Stimulated activated CD4-positive, alpha-beta T cell treated with anti-CD3 and anti-CD28 coated beads, Interleukin-1b, Interleukin-23, amount 100 ng/mL, for 48 hours (primary cell): ENCODE results near the gene GALNT17.
"Not testable (repeated sequence)": the region's sequence is repeated elsewhere in the genome, so short reads cannot be mapped to it uniquely, and the experiment has no call there.

Experiments used
- DNase-seq: peaks from one replicate; pipeline ENCODE4 v3.0.0-alpha.2; 2020

GALNT17 gene

DNA sequence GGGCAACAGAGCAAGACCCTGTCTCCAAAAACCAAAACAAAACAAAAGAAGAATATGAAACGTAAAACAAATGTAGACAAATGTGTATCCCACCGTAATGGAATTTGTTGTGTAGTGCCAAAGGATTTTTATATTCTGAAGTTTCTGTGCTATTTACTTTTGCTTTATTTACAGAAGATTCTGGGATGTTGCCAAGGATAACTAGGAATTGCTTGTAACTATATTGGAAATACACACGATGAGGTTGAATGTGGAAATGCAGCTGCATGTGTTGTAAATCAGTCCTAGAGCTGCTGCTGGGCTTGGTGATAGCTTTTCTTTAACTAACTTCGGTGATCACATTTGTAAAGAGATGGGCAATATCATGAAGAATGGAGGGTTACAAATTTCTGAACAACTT is 39.5 kb downstream of the GALNT17 start:
- DNase-seq, result no peak

DNA sequence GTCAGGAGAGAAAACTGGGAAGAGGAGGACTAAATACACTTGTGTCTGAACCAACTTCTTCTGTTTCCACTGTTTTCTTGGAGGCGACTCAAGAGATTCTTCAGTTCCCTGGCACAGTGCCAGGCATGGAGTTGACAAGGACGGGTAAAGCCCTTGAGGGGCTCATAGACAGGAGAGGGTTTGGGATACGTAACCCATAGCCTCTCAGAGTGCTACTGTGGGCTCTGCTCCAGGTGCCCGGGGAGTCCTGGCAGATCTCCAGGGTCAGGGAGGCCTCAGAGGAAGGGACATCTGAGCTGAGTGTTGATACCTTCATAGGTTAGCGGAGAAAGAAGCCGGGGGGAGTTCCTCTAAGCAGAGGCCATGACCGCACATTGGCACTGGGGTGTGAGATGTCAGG is 42.0 kb downstream of the GALNT17 start:
- no peak for DNase-seq

DNA sequence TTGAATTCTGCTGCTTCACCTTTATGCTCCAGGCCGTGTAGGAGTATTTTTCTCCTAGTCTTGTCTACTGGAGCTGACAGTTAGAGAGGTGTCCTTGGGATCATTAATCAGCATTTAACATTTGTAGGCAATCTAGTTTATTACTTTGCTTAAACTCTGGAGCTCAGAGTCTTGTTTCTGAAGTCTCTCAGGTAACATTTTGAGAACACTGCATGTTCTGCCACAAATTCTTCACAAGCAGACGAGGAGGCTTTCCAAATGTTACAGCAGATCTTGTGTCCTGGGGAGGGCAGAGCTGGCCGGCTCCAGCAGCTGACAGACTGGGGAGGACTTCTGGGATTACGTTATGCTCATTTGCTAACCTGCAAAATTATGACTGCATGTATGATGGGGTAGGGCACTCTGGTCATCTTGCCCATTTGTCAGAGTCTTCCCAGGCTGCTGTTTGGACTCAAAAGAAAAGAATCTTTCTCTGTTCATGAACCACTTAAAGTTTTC is 50.5 kb downstream of the GALNT17 start:
- no peak for DNase-seq

DNA sequence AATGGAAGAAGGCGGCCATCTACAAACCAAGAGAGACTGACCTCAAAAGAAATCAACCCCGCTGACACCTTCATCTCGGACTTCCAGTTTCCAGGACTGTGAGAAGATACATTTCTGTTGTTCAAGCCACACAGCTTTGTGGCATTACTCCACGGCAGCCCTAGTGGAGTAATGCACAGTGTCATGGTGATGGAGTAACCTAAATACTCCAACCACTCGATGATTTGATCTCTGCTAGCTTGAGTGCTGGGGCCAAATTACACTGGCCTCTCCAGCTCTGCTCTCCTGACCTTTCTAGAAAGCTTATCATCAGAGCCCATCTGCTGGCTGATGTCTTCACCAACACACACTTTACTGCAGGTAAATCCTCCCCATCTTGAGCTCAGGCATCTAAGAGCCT is 52.2 kb downstream of the GALNT17 start:
- DNase-seq, result no peak

DNA sequence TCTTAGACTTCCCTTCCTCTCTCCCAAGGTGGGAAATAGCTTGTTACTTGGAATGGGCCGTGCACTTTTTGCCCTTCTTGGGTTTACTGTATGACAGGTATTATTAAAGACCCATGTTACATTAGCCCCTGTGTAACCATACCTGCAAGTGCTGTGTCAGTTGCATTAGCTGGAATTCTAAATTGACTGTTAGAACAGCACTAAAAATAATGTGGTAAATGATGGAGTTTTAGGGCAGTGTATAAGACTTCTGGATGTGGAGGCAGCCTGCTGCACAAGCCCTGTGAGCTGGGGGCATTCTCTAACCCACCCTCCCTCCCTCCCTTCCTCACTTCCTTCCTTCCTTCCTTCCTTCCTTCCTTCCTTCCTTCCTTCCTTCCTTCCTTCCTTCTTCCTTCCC is 52.7 kb downstream of the GALNT17 start:
- no peak for DNase-seq

DNA sequence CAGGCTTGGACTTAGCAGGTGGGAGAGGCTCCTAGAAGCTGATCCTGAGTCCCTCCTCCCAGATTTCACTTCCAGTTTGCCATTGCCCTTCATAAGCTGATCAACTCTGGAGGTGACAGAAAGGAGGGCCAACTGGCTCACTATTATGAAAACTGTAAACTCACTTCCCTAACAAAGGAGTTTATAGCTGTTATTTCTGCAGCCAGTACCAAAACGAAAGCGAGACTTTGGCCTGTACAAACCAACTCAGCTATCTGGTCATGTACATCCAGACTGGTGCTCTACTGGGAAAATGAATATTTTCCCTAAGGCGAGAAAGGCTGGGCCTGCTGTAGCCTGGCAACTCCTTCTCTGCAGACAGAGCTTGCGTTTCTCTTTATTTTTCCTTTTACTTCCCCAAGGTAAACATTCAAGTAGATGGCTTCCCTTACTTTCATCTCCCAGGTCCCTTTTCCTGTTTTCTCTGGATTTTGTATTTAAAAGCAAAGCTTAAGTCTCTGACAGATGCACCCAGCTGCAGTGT is 54.7 kb downstream of the GALNT17 start:
- no peak for DNase-seq

DNA sequence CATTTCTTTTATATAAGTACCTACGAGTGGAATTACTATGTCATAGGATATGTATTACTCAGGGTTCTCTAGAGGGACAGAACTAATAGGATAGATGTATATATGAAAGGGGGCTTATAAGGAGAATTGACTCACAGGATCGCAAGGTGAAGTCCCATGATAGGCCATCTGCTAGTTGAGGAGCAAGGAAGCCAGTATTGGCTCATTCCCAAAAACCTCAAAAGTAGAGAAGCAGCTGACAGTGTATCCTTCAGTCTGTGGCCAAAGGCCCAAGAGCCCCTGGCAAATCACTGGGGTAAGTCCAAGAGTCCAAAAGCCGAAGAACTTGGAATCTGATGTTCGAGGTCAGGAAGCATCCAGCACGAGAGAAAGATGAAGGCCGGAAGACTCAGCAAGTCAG is 59.8 kb downstream of the GALNT17 start:
- DNase-seq, result no peak

DNA sequence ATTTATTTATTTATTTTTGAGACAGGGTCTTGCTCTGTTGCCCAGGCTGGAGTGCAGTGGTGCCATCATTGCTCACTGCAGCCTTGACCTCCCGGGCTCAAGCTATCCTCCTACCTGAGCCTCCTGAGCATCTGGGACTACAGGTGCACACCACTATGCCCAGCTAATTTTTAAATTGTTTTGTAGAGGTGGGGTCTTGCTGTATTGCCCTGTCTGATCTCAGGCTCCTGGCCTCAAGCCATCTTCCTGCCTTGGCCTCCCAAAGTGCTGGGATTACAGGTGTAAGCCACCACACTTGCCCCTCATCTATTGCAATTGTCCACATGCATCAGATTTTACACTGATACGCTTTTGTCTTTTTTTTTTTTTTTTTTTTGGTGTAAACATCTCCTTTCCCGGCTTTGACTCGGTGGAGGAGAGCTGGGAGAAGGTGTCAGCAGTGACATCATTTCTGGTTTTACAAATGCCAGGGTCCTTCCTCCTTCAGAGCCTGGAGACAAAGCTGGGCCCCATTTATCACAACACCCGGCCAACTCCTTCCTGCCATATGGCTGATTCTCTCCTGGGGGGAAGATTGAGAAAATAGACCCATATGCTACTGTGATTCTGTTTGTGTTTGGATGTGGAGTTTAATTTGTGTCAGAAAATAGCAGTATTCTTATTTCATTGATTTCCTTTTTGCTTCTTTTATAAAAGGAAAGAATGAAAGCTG is 61.3 kb downstream of the GALNT17 start:
- no peak for DNase-seq

DNA sequence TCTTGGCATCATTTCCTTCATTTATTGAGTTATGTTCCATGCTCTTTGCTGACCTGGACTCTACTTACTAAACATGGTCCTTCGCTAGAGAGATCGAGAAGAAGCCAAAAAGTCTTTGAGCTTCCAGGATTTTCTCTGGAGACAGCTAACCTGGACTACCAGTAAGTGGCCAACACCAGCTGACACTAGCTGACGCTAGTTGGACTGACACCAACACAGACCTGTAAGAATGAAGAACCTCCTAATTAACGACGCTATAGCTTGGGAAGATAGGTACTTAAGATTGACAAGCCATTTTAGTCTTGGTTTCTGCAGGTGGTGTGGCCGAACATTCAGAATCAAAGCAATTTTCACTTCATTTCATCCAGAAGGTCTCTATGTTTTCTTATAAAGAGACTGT is 66.4 kb downstream of the GALNT17 start:
- no peak for DNase-seq

DNA sequence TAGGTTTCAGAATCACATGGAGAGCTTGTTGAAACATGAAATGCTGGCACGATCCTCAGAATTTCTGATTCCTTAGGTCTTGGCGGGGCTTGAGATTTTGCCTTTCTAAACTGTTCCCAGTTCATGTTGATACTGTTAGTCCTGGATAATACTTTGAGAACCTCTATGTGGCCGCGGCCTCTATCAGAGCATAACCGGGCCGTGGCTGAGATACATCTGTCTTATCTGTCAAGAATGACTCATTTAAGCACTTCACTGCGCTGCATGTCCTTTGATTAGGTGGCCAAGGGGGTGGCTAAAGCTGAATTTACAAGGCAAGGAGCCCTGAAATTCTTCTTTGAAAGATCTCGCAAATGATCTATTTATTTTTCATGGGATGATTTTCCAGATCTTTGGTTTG is 66.9 kb downstream of the GALNT17 start:
- DNase-seq, result no peak

DNA sequence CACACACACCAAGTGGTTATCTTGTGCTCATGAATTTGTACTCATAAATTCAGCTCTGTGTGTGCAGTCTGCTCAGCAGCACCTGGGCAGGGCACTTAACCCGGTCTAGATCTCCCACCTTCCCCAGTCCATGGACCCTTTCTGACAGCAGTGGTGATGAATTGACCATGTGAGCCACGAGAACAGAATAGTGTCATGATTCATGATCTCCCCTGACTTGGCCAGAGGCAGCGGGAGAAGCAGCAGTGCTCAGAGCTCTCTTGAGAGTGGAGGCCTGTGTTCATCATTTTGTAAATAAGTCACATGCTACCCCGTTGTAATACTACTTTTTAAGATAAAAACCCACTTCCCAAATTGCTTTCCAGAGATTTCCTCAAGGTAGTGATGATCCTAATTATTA is 74.2 kb downstream of the GALNT17 start:
- DNase-seq, result no peak

DNA sequence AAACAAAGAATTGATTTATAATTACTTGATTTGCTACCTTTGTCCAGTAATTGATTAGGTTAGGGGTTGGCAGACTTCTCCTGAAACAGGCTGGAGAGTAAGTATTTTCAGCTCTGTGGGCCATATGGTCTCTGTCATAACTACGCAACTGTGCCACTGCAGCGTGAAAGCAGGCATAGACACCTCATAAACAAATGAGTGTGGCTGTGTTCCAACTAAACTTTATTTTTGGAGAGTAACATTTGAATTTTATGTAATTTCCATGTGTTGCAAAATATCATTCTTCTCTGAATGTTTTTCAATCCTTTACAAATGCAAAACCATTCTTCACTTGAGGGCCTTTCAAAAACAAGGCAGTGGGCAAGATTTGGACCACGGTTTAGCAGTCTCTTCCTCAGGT is 76.9 kb downstream of the GALNT17 start:
- DNase-seq, result no peak

DNA sequence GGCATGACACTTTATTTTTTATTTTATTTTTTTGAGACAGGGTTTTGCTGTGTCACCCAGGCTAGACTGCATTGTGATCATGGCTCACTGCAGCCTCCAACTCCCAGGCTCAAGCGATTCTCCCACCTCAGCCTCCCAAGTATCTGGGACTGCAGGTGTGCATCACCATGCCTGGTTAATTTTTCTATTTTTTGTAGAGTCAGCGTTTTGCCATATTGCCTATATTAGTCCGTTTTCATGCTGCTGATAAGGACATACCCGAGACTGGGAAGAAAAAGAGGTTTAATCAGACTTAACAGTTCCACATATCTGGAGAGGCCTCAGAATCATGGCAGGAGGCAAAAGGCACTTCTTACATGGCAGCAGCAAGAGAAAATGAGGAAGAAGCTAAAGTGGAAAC is 77.5 kb downstream of the GALNT17 start:
- not testable (repeated sequence) for DNase-seq

DNA sequence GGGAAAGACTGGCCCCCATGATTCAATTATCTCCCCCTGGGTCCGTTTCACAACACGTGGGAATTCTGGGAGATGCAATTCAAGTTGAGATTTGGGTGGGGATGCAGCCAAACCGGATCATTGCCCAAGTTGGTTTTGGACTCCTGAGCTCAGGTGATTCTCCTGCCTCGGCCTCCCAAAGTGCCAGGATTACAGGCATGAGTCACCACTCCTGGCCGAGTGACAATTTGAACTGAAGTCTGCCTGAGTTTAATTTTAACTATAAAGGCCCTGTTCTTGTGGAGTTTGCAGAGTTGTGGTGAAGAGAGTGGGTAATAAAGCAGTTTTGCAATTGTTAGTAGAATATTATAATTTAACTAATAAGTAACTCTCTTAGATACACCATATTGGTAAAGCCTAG is 78.3 kb downstream of the GALNT17 start:
- no peak for DNase-seq

DNA sequence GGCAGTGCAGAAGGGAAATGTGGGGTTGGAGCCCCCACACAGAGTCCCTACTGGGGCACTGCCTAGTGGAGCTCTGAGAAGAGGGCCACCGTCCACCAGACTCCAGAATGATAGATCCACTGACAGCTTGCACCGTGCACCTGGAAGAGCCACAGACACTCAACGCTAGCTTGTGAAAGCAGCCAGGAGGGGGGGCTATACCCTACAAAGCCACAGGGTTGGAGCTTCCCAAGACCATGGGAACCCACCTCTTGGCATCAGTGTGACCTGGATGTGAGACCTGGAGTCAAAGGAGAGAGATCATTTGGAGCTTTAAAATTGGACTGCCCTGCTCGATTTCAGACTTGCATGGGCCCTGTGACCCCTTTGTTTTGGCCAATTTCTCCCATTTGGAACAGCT is 80.5 kb downstream of the GALNT17 start:
- DNase-seq, result not testable (repeated sequence)

DNA sequence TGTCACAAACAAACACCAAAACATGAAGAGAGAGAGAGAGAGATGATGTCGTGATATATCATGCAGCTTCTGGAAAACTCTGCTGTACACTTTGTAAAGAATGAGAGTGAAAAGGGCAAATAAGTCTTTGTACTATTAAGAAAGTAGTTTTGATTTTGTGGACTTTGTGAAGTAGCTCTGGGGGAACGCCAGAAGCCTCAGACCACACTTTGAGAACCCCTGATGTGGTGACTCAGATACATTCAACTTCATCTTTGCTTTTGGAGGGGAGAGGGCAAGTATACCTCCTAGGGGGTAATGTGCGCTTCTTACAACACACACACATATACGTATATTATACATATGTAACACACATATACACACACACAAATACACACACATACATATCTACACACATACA is 84.3 kb downstream of the GALNT17 start:
- DNase-seq, result no peak

DNA sequence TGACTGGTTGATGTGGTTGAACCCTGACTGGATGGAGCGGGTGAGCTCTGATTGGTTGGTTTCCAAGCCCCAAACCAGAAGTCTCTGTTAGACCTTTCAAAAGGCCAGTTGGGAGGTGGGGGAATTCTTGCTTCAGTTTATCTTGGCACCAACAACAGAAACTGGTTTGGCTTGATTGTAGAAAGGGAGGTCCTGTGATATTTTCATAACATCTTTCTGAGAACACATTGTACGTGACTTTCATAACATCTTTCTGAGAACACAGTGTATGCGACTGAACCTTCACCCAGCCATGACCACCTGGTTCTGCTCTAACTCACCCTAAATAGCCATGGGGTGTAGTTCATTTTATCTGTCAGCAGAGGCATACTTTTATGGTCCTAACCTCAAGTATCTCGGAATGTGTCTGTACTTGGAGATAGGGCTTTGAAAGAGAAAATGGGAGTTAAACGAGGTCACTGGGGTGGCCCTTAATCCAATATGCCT is 88.3 kb downstream of the GALNT17 start:
- DNase-seq, result no peak

DNA sequence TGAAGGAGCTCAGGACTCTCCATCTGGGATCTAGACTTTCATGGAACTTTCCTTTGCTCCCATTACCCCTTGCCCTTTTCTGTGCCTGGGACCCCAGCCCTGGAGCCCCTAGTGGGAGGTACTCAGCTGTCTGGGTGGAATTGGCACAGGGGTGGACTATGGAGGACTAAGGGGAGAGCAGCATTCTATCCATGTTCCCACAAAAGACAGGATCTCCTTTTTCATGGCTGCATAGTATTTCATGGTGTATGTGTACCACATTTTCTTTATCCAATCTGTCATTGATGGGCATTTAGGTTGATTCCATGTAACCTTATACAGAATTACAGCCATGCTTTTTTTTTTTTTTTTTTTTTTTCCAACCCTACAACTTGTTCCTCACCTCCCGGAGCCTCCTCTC is 89.1 kb downstream of the GALNT17 start:
- DNase-seq, result no peak

DNA sequence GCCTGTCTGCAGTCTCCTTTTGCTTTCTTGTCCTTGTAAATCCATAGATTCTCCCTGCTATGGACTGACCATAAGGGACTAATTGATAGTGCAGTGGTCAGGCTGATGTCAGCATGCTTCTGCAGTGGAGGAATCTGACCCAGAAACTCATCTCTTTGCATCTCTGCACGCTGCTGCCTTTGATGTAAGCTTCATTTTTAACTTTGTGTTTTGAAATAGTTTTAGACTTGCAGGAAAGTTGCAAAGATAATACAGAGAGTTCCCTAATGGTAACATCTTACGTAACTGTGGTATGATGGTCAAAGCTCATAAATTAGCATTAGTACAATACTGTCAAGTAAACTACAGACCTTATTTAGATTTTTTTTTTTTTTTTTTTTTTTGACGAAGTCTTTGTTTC is 89.6 kb downstream of the GALNT17 start:
- no peak for DNase-seq

DNA sequence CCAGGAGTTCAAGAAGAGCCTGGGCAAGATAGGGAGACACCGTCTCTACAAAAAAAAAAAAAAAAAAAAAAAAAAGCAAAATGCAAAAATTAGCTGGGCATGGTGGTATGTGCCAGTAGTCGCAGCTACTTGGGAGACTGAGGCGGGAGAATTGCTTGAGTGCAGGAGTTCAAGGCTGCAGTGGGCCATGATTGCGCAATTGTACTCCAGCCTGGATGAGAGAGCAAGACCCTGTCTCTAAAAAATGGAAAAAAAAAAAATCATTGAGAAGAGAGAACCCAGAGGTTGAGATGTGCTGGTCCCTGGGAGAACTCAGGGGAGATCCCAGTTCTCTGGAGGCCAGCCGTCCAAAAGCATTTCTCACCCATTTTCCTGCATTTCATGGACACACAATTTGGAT is 95.2 kb downstream of the GALNT17 start:
- no peak for DNase-seq

DNA sequence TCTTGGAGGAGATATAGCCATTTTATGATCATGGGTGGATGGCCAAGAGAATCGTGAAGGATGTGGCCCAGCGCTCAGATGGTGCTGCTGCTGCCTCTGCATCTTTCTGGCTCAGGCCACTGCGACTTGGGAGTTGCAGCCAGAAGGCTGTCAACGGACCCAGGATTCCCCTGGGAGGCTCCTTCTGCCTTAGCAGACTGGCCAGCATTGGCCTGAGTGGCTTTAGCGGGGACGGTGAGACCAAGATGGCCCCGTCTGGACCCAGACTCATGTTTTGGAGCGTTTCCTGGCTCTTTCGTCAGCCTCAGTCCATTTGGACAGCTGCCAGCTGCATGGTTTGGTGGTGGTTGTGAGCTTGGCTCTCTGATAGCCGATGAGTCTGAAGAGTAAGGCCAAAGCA is 97.2 kb downstream of the GALNT17 start:
- no peak for DNase-seq

DNA sequence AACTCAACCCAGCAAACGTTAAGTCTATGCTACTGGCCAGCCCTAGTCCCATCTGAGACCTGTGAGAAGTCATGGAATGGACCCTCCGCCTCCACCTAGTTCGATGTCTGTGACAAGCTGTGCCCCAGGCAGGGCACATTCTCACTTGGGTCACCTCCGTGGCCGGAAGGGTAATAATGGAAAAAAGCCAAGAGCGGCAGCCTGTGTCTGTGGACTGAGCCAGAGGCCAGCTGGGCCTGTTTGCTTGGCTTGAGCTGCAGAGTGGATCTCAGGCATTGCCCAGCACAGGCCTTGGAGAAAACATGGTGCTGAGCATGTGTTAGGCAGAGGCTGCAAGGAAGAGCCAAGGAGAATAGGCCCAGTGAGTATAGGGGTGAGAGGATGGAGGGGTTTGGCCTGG is 97.8 kb downstream of the GALNT17 start:
- no peak for DNase-seq

DNA sequence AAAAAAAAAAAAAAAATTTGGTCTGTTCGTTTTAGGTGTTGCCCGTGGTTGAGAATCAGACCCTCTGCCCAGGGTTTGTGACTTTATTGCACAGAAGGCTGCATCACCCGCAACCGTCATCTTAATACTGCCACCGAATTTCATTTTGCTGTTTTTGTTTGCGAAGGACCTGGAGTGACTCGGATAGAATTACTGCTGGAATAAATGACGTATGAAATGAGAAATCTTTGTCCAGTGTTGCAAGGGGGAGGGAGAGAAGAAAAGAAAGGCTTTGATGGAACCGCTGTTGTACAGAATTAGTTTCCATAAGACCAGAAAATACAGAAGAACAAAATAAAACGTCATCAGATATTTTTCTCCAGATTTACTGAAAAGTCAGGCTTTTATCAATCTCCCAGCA is 103.3 kb downstream of the GALNT17 start:
- no peak for DNase-seq

DNA sequence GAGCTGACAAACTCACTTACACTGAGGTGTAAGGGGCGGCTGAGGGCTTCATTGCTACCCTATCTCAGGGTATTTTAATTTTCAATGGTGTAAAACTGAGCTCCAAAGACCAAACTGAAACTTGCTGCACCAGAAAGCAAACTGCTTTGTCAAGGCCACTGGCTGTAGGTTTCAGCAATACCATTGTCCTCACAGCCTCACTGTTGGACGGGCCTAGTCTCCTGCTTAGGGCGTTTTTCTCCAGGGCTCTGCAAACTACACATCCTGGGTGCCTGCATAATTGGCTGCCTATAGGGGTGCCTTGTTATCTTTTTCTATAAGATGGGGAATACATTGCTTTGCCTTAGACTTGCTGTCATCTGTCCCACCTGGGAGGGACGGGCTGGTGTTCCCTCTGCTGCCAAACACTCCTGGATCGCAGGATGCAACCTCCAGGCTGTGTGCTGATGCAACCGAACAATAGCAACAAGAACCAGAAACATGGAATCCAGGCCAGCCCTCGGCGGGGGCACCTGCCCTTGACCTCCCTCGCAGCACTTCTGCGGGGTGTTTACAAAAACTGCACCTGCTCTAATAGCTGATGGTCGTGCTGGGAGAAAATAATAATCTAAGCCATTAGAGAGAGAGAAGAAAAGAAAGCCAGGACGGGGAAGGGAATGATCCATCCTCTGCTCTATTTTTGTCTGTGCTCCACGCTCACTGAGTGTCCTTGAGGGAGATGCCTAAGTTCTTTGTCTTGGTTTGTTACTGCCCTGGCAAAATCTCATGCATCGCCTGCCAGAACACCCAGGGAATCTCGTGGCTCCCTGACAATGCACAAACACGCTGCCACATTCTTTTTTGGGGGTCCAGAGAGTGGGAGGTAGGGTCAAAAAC is 104.5 kb downstream of the GALNT17 start:
- no peak for DNase-seq
